ENCODE measurements around the gene SPPL2B.

The SPPL2B gene

GRCh38 chr19:2317300-2317699 lies 11.2 kb upstream of the SPPL2B start:
- DNase-seq (ENCODE audit: low read depth), result no peak
- Histone ChIP-seq H3K27me3 (replicated peaks; ENCODE audit: control insufficient read depth, insufficient read depth, low read length) (peaks cover 4% of the 10 kb centered on the region), H3K9ac (ENCODE audit: low read length) (no peak overlapping the region), H3K9me3 (ENCODE audit: control insufficient read depth, low read length) (peaks cover 8% of the 10 kb centered on the region), H3K36me3 (ENCODE audit: control insufficient read depth, insufficient read depth, low read length, severe bottlenecking) (no peaks in the 10 kb centered on the region), H3K4me1 (ENCODE audit: control insufficient read depth, insufficient read depth, low read length) (no peaks in the 10 kb centered on the region), H3K4me3 (ENCODE audit: low read length) (no peak overlapping the region)

DNA sequence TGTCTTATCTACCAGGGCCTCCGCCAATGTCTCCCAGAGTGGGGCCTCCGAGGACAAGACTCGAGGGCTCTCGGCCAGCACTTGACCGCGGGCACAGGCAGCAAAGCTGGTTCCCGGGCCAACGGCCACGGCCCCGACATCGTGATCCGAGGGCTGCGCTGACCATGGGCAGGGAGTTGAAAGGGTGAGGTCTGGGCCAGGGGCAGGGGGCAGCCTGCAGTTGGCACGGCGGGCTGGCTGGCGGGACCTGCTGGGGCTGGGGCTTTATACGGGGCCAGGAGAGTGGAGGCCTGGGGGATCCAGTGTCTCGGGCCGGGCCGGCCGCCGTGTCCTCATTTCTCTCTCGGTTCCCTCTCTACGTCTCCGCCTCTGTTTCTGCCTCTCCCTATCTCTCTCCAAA lies 10.7 kb upstream of the SPPL2B start:
- Histone ChIP-seq H3K36me3 (ENCODE audit: control insufficient read depth, insufficient read depth, low read length, severe bottlenecking) (no peaks in the 10 kb centered on the region), H3K9ac (ENCODE audit: low read length) (no peak overlapping the region), H3K4me1 (ENCODE audit: control insufficient read depth, insufficient read depth, low read length) (no peaks in the 10 kb centered on the region), H3K4me3 (ENCODE audit: low read length) (no peak overlapping the region), H3K27me3 (replicated peaks; ENCODE audit: control insufficient read depth, insufficient read depth, low read length) (no peaks in the 10 kb centered on the region), H3K9me3 (ENCODE audit: control insufficient read depth, low read length) (peaks cover 8% of the 10 kb centered on the region)
- no peak for DNase-seq (ENCODE audit: low read depth)

DNA sequence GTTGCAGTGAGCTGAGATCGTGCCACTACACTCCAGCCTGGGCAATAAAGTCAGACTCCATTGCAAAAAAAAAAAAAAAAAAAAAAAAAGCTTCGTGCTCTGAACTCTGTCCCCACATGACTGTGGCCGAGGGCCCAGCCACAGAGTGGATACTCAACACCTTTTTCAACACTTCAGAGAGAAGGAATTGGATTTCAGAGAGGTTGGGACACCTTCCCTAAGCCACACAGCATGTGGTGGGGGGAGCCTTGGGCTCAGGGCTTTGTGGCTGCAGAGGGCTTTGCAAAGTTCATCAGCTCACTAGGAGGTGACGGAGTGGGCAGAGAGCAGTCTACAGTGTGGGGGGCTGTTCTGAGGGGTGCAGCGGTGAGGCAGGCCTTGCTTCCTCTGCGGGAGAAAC lies 9.6 kb upstream of the SPPL2B start:
- Histone ChIP-seq H3K4me1 (ENCODE audit: control insufficient read depth, insufficient read depth, low read length) (no peaks in the 10 kb centered on the region), H3K36me3 (ENCODE audit: control insufficient read depth, insufficient read depth, low read length, severe bottlenecking) (no peaks in the 10 kb centered on the region), H3K27me3 (replicated peaks; ENCODE audit: control insufficient read depth, insufficient read depth, low read length) (no peaks in the 10 kb centered on the region), H3K4me3 (ENCODE audit: low read length) (no peak overlapping the region), H3K9ac (ENCODE audit: low read length) (no peak overlapping the region), H3K9me3 (ENCODE audit: control insufficient read depth, low read length) (peaks cover 8% of the 10 kb centered on the region)
- no peak for DNase-seq (ENCODE audit: low read depth)

- Histone ChIP-seq H3K27me3 (replicated peaks; ENCODE audit: control insufficient read depth, insufficient read depth, low read length) (no peaks in the 10 kb centered on the region), H3K36me3 (ENCODE audit: control insufficient read depth, insufficient read depth, low read length, severe bottlenecking) (no peaks in the 10 kb centered on the region), H3K4me1 (ENCODE audit: control insufficient read depth, insufficient read depth, low read length) (no peaks in the 10 kb centered on the region), H3K4me3 (ENCODE audit: low read length) (no peak overlapping the region), H3K9me3 (ENCODE audit: control insufficient read depth, low read length) (peaks cover 8% of the 10 kb centered on the region), H3K9ac (ENCODE audit: low read length) (no peak overlapping the region)
- DNase-seq (ENCODE audit: low read depth), result no peak
Observed at GRCh38 chr19:2319551-2319950, 8.9 kb upstream of the SPPL2B start.

DNA sequence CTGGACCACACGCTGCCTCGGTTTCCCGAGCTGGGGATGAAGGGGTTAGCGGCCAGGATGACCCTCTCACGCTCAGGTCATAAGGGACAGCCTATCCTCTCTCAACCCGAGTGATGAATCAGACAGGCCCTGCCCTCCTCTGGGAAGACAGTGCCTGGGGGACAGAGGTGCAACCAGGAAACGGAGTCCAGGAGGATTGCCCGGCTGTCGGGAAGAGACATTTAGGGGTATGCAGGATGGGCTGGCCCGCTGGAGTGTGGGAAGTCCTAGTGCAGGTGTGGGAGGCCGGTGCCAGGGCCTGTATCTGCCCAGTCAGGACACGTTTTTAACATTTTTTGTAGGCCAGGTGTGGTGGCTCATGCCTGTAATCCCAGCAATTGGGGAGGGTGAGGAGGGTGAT lies 8.4 kb upstream of the SPPL2B start:
- H3K36me3 ChIP-seq (ENCODE audit: control insufficient read depth, insufficient read depth, low read length, severe bottlenecking), result no peaks in the 10 kb centered on the region
- no peak overlapping the region for H3K4me3 ChIP-seq (ENCODE audit: low read length)
- H3K9ac ChIP-seq (ENCODE audit: low read length), result no peak overlapping the region
- DNase-seq (ENCODE audit: low read depth), result no peak
- H3K9me3 ChIP-seq (ENCODE audit: control insufficient read depth, low read length), result peaks cover 3% of the 10 kb centered on the region
- no peaks in the 10 kb centered on the region for H3K4me1 ChIP-seq (ENCODE audit: control insufficient read depth, insufficient read depth, low read length)
- no peaks in the 10 kb centered on the region for H3K27me3 ChIP-seq (replicated peaks; ENCODE audit: control insufficient read depth, insufficient read depth, low read length)

GRCh38 chr19:2320939-2321338 lies 7.5 kb upstream of the SPPL2B start:
- Histone ChIP-seq H3K36me3 (ENCODE audit: control insufficient read depth, insufficient read depth, low read length, severe bottlenecking) (peaks cover 4% of the 10 kb centered on the region), H3K27me3 (replicated peaks; ENCODE audit: control insufficient read depth, insufficient read depth, low read length) (no peaks in the 10 kb centered on the region), H3K9me3 (ENCODE audit: control insufficient read depth, low read length) (no peaks in the 10 kb centered on the region), H3K4me1 (ENCODE audit: control insufficient read depth, insufficient read depth, low read length) (no peaks in the 10 kb centered on the region), H3K4me3 (ENCODE audit: low read length) (no peak overlapping the region), H3K9ac (ENCODE audit: low read length) (no peak overlapping the region)
- no peak for DNase-seq (ENCODE audit: low read depth)

DNA sequence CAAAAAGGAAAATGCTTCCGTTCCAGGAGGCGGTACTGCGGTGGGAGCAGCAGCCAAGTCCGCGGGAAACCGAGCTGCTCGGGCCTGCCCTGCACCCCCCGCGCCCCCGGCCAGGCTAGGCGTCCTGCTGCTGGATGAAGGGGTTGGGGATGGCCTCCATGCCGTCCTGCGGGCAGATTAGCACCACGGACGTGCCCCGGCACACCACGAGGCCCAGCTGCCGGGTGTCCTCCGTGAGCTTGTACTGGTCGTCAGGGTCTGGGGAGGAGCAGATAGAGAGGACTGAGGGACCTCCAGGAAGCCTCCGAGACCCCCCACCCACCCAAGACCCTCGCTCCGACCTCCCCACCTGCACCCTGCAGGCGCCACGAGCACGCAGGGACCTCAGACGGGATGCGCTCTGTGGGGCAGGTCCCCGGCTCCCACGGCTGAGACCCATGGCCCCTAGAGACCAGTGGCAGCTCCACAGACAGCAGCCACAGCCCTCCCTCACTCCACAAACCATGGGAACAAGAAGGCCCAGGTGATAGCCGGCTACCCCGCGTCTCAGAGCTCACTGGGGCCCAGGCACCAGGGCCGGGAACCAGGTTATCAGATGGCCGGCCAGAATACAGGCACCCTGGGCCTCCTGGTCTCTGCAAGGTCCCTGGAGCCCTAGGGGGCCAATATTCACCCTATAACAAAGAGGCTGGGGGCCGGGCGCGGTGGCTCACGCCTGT lies 6.8 kb upstream of the SPPL2B start:
- Histone ChIP-seq H3K4me1 (ENCODE audit: control insufficient read depth, insufficient read depth, low read length) (no peaks in the 10 kb centered on the region), H3K4me3 (ENCODE audit: low read length) (no peak overlapping the region), H3K36me3 (ENCODE audit: control insufficient read depth, insufficient read depth, low read length, severe bottlenecking) (peaks cover 5% of the 10 kb centered on the region), H3K27me3 (replicated peaks; ENCODE audit: control insufficient read depth, insufficient read depth, low read length) (no peaks in the 10 kb centered on the region), H3K9me3 (ENCODE audit: control insufficient read depth, low read length) (no peaks in the 10 kb centered on the region), H3K9ac (ENCODE audit: low read length) (no peak overlapping the region)
- no peak for DNase-seq (ENCODE audit: low read depth)

- Histone ChIP-seq H3K27me3 (replicated peaks; ENCODE audit: control insufficient read depth, insufficient read depth, low read length) (no peaks in the 10 kb centered on the region), H3K4me1 (ENCODE audit: control insufficient read depth, insufficient read depth, low read length) (peaks cover 7% of the 10 kb centered on the region), H3K36me3 (ENCODE audit: control insufficient read depth, insufficient read depth, low read length, severe bottlenecking) (peaks cover 5% of the 10 kb centered on the region), H3K9ac (ENCODE audit: low read length) (no peak overlapping the region), H3K9me3 (ENCODE audit: control insufficient read depth, low read length) (no peaks in the 10 kb centered on the region), H3K4me3 (ENCODE audit: low read length) (no peak overlapping the region)
- DNase-seq (ENCODE audit: low read depth), result no peak
Observed at GRCh38 chr19:2323707-2324106, 4.8 kb upstream of the SPPL2B start.

- H3K9me3 ChIP-seq (ENCODE audit: control insufficient read depth, low read length), result no peaks in the 10 kb centered on the region
- no peak overlapping the region for H3K9ac ChIP-seq (ENCODE audit: low read length)
- no peak for DNase-seq (ENCODE audit: low read depth)
- H3K4me3 ChIP-seq (ENCODE audit: low read length), result no peak overlapping the region
- H3K27me3 ChIP-seq (replicated peaks; ENCODE audit: control insufficient read depth, insufficient read depth, low read length), result no peaks in the 10 kb centered on the region
- H3K4me1 ChIP-seq (ENCODE audit: control insufficient read depth, insufficient read depth, low read length), result peaks cover 11% of the 10 kb centered on the region
- H3K36me3 ChIP-seq (ENCODE audit: control insufficient read depth, insufficient read depth, low read length, severe bottlenecking), result peaks cover 5% of the 10 kb centered on the region
Observed at GRCh38 chr19:2324220-2324948, 4.1 kb upstream of the SPPL2B start.

DNA sequence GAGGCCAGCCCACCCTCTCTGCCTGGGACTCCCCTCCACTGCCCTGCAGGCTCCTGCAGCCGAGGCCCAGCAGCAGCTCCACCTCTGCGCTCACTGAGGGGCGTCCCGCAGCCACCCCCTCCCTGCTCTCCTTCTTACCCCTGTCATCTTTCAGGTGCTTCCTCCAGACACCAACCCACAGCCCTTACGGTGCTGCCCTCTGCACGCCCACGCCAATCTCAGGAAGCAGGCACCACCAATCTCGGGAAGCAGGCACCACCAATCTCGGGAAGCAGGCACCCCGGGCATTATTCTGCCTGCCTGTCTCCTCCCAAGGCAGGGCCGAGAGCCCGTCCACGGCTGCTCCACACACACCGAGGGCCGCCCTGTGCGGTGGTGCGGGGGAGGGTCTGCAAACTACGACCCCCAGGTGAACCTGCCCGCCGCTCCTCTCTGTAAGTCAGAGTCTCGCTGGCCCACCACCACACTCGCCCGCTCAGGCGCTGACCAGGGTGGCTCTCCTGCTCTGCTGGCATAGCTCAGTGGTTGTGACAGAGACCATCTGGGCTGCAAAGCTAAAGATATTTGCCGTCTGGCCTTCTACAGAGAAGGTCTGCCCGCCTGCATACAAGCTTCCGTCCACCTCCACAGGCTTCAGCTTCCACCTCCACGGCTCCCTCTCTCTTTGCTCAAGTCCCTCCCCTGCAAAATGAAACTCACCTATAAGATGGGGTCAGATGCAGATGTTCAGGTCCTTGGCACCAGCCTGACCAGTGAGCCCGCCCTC lies 3.0 kb upstream of the SPPL2B start:
- Histone ChIP-seq H3K4me3 (ENCODE audit: low read length) (no peak overlapping the region), H3K4me1 (ENCODE audit: control insufficient read depth, insufficient read depth, low read length) (peaks cover 19% of the 10 kb centered on the region), H3K9me3 (ENCODE audit: control insufficient read depth, low read length) (no peaks in the 10 kb centered on the region), H3K36me3 (ENCODE audit: control insufficient read depth, insufficient read depth, low read length, severe bottlenecking) (peaks cover 5% of the 10 kb centered on the region), H3K9ac (ENCODE audit: low read length) (no peak overlapping the region), H3K27me3 (replicated peaks; ENCODE audit: control insufficient read depth, insufficient read depth, low read length) (no peaks in the 10 kb centered on the region)
- no peak for DNase-seq (ENCODE audit: low read depth)

DNA sequence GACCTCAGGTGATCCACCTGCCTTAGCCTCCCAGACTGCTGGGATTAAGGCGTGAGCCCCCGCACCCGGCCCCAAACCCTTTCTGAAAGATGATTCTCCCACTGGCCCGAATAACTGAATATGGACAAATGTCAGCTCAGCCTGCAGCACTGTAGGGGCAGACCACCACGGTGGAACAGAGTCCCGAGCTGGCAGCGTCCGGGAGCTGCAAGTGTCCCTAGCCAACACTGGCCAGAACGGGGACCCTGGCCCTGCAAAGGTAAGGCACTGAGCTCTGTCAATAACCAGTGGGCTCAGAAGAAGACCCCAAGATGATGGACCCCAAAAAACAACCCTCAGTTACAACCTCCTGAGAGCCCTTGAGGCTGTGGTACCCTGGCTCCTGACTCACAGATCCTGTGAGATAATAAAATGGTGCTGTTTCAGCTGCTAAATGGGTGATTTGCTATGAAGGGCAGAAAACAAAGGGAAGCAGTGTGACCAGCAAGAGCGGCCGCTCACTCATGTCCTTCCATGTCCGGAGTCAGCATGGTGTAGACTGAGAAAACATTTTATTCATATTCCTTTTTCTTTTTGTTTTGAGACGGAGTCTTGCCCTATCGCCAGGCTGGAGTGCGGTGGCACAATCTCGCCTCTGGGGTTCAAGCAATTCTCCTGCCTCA lies 1.7 kb upstream of the SPPL2B start:
- Histone ChIP-seq H3K4me3 (ENCODE audit: low read length) (peak overlapping the region; percentile 99), H3K27me3 (replicated peaks; ENCODE audit: control insufficient read depth, insufficient read depth, low read length) (no peaks in the 10 kb centered on the region)

More for the DNA sequence above, 1.7 kb upstream of the SPPL2B start:
- no peaks in the 10 kb centered on the region for H3K9me3 ChIP-seq (ENCODE audit: control insufficient read depth, low read length)
- no peak for DNase-seq (ENCODE audit: low read depth)
- peaks cover 5% of the 10 kb centered on the region for H3K36me3 ChIP-seq (ENCODE audit: control insufficient read depth, insufficient read depth, low read length, severe bottlenecking)
- peak overlapping the region; percentile 97 for H3K9ac ChIP-seq (ENCODE audit: low read length)
- peaks cover 23% of the 10 kb centered on the region for H3K4me1 ChIP-seq (ENCODE audit: control insufficient read depth, insufficient read depth, low read length)

All from adipocyte (in vitro differentiated cells).